Naive thymus-derived CD4-positive, alpha-beta T cell (primary cell): ENCODE measurements around the gene SMYD3. TPM values are rescaled to one million over a fixed set of nuclear protein-coding genes. Genes with fewer than 3 reads are reported as not detected.

Experiments used
- ATAC-seq: fragments of 150-1000 bp; cut with Tn5 transposase; 2 replicates; pipeline ENCODE4 v1.10.0; 2021; ENCODE audit warnings: mild to moderate bottlenecking, moderate library complexity
- CTCF ChIA-PET: fragments of 350-600 bp; sonication (Branson Sonifier 250); formaldehyde crosslinking; loops from one replicate; lab custom pipeline; 2021; ENCODE audit warnings: antibody characterized with exemption; lab: Charles Lee
- POLR2A ChIA-PET: fragments of 350-600 bp; sonication (Branson Sonifier 250); formaldehyde crosslinking; loops from one replicate; lab custom pipeline; 2021; ENCODE audit warnings: antibody characterized with exemption, inconsistent platforms; lab: Charles Lee
- DNase-seq, 9 donors: peaks; one replicate each; pipeline versions ENCODE4 v3.0.0 to v3.0.0-alpha.2; 2020 to 2022; ENCODE audit warnings: mixed read lengths in 1 of 9
- H3K27ac ChIP-seq: one replicate; pipeline ENCODE4 v1.7.0; 2013; ENCODE audit warnings: mild to moderate bottlenecking, low read depth, low read length, moderate library complexity
- H3K27me3 ChIP-seq, 2 donors: one replicate each; pipeline ENCODE4 v1.7.0; 2013; ENCODE audit warnings: low read length in 2 of 2, mild to moderate bottlenecking in 2 of 2, moderate library complexity in 2 of 2; ENCODE audit not compliant: control insufficient read depth in 2 of 2, insufficient read depth in 2 of 2
- H3K36me3 ChIP-seq, 3 experiments: 1 replicate in 2 of 3; 2 replicates in 1 of 3; pipeline ENCODE4 v1.7.0; 2013; ENCODE audit warnings: low read length in 3 of 3, mild to moderate bottlenecking in 3 of 3, moderate library complexity in 1 of 3; ENCODE audit not compliant: insufficient read depth in 3 of 3, control insufficient read depth in 2 of 3
- H3K4me1 ChIP-seq, 2 donors: one replicate each; pipeline ENCODE4 v1.7.0; 2013; ENCODE audit warnings: low read length in 2 of 2, mild to moderate bottlenecking in 2 of 2, moderate library complexity in 1 of 2; ENCODE audit not compliant: control insufficient read depth in 2 of 2, insufficient read depth in 2 of 2
- H3K4me3 ChIP-seq: 2 replicates; pipeline ENCODE4 v1.7.0; 2013; ENCODE audit warnings: mild to moderate bottlenecking, low read length
- H3K9me3 ChIP-seq, 3 experiments: 1 replicate in 2 of 3; 2 replicates in 1 of 3; pipeline ENCODE4 v1.7.0; 2013; ENCODE audit warnings: low read length in 3 of 3; ENCODE audit not compliant: control insufficient read depth in 2 of 3
- H3K27ac Mint-ChIP-seq, 9 donors: one replicate each; pipeline ENCODE4 v1.8.0; 2020 to 2022; ENCODE audit warnings: mixed read lengths in 9 of 9, mild to moderate bottlenecking in 8 of 9, moderate library complexity in 5 of 9, inconsistent platforms in 2 of 9
- H3K27me3 Mint-ChIP-seq, 5 donors: one replicate each; pipeline ENCODE4 v1.8.0; 2021 to 2022; ENCODE audit warnings: mixed read lengths in 5 of 5, mild to moderate bottlenecking in 1 of 5
- H3K36me3 Mint-ChIP-seq, 5 donors: one replicate each; pipeline ENCODE4 v1.8.0; 2020 to 2022; ENCODE audit warnings: mixed read lengths in 5 of 5, mild to moderate bottlenecking in 3 of 5, inconsistent platforms in 1 of 5
- H3K4me1 Mint-ChIP-seq, 7 donors: one replicate each; pipeline ENCODE4 v1.8.0; 2020 to 2022; ENCODE audit warnings: mixed read lengths in 7 of 7, mild to moderate bottlenecking in 3 of 7, inconsistent platforms in 1 of 7
- H3K4me3 Mint-ChIP-seq, 10 donors: one replicate each; pipeline ENCODE4 v1.8.0; 2020 to 2022; ENCODE audit warnings: mild to moderate bottlenecking in 10 of 10, mixed read lengths in 10 of 10, moderate library complexity in 6 of 10, inconsistent platforms in 2 of 10
- H3K9me3 Mint-ChIP-seq, 11 donors: one replicate each; pipeline ENCODE4 v1.8.0; 2020 to 2022; ENCODE audit warnings: mixed read lengths in 11 of 11, mild to moderate bottlenecking in 4 of 11, inconsistent platforms in 1 of 11, moderate library complexity in 1 of 11
- intact Hi-C, 2 donors: fragments of 100-400 bp; cut with micrococcal nuclease; formaldehyde crosslinking; loops; one replicate each; pipeline ENCODE4 v1.15.1; 2023
- polyA plus RNA-seq, 2 donors: library from polyadenylated mRNA; unstranded; fragments of 300-500 nt; fragmentation: Illumina TruSeq; gene quantifications; one replicate each; pipeline ENCODE4 v1.2.3, GENCODE V29; 2021
- total RNA-seq, 6 experiments: library from RNA in 5 of 6; stranded (reverse) in 5 of 6; gene quantifications; 1 replicate in 5 of 6; 2 replicates in 1 of 6; pipeline ENCODE4 v1.2.3 and lab custom pipeline; 2021 to 2026

SMYD3 gene
- total and polyA plus RNA-seq, 7 experiments from 2014 or later = 19.5 to 28.6 (median 24.4) TPM

- intact Hi-C loops = no loop called here
- Mint-ChIP-seq H3K27me3 (no peaks in the 10 kb centered on the region), H3K27ac (peak overlapping the region in 1 of 9 donors; percentile 14), H3K9me3 (no peaks in the 10 kb centered on the region), H3K36me3 (peaks cover 0 to 12% (median 2%) of the 10 kb centered on the region in 5 donors), H3K4me3 (peak overlapping the region in 4 of 10 donors; percentile 5 to 52 (median 26)), H3K4me1 (peaks cover 17 to 40% (median 25%) of the 10 kb centered on the region in 7 donors)
- DNase-seq (no peak), ATAC-seq (no peak)
- CTCF ChIA-PET = no interaction called here
- no peaks in the 10 kb centered on the region for H3K27me3 ChIP-seq
- no peak overlapping the region for H3K27ac ChIP-seq
- POLR2A ChIA-PET = no interaction called here
- peaks cover 0 to 5% of the 10 kb centered on the region in 2 donors for H3K4me1 ChIP-seq
- H3K36me3 ChIP-seq = no peaks in the 10 kb centered on the region
- H3K4me3 ChIP-seq = no peak overlapping the region
- no peaks in the 10 kb centered on the region for H3K9me3 ChIP-seq
These were observed 24.1 kb downstream of the SMYD3 start for GRCh38 chr1:246482805-246483568.

DNA sequence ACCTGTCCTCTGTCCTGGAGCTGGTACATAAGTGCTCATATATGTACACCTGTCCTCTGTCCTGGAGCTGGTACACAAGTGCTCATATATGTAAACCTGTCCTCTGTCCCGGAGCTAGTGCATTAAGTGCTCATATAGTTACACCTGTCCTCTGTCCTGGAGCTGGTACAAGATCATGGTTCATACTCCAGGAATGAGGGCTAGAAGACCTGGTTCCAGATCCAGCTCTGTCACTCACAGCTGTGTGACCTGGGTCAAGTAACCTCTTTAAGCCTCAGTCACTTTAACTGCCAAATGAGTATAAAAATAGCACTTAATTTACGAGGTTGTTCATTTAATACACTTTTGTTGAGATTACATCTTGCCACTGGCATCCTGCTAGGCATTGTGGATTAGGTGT is 28.0 kb downstream of the SMYD3 start:
- H3K4me3 ChIP-seq = no peak overlapping the region
- Mint-ChIP-seq H3K4me3 (no peak overlapping the region), H3K4me1 (peaks cover 14 to 37% (median 24%) of the 10 kb centered on the region in 7 donors), H3K27me3 (no peaks in the 10 kb centered on the region), H3K36me3 (peaks cover 0 to 8% (median 2%) of the 10 kb centered on the region in 5 donors), H3K9me3 (no peaks in the 10 kb centered on the region), H3K27ac (no peak overlapping the region)
- CTCF ChIA-PET = no interaction called here
- POLR2A ChIA-PET = no interaction called here
- DNase-seq (no peak), ATAC-seq (no peak)
- H3K27me3 ChIP-seq = no peaks in the 10 kb centered on the region
- no peaks in the 10 kb centered on the region for H3K36me3 ChIP-seq
- intact Hi-C loops = no loop called here
- H3K27ac ChIP-seq = no peak overlapping the region
- peaks cover 0 to 5% of the 10 kb centered on the region in 2 donors for H3K4me1 ChIP-seq
- H3K9me3 ChIP-seq = no peaks in the 10 kb centered on the region

- ATAC-seq = no peak
- DNase-seq = no peak
- Mint-ChIP-seq H3K27me3 (no peaks in the 10 kb centered on the region), H3K27ac (no peak overlapping the region), H3K36me3 (peaks cover 0 to 8% (median 2%) of the 10 kb centered on the region in 5 donors), H3K4me1 (peaks cover 3 to 25% (median 12%) of the 10 kb centered on the region in 7 donors), H3K9me3 (no peaks in the 10 kb centered on the region), H3K4me3 (no peak overlapping the region)
- ChIA-PET CTCF (no interaction called here), POLR2A (no interaction called here)
- no peaks in the 10 kb centered on the region for H3K36me3 ChIP-seq
- H3K27ac ChIP-seq = no peak overlapping the region
- intact Hi-C loops = no loop called here
- no peaks in the 10 kb centered on the region for H3K9me3 ChIP-seq
- no peak overlapping the region for H3K4me3 ChIP-seq
- no peaks in the 10 kb centered on the region for H3K4me1 ChIP-seq
- H3K27me3 ChIP-seq = no peaks in the 10 kb centered on the region
These were observed 29.4 kb downstream of the SMYD3 start for GRCh38 chr1:246477634-246478033.

- Mint-ChIP-seq H3K4me3 (no peak overlapping the region), H3K27ac (peak overlapping the region in 1 of 9 donors; percentile 76), H3K4me1 (peaks cover 5 to 25% (median 10%) of the 10 kb centered on the region in 7 donors), H3K36me3 (peaks cover 0 to 8% (median 2%) of the 10 kb centered on the region in 5 donors), H3K9me3 (no peaks in the 10 kb centered on the region), H3K27me3 (no peaks in the 10 kb centered on the region)
- POLR2A ChIA-PET = no interaction called here
- Histone ChIP-seq H3K4me3 (no peak overlapping the region), H3K9me3 (no peaks in the 10 kb centered on the region), H3K36me3 (no peaks in the 10 kb centered on the region), H3K27me3 (no peaks in the 10 kb centered on the region), H3K4me1 (no peaks in the 10 kb centered on the region), H3K27ac (no peak overlapping the region)
- ATAC-seq (no peak), DNase-seq (no peak)
- CTCF ChIA-PET = no interaction called here
- intact Hi-C loops = no loop called here
These were observed 30.3 kb downstream of the SMYD3 start for GRCh38 chr1:246476771-246477170.

DNA sequence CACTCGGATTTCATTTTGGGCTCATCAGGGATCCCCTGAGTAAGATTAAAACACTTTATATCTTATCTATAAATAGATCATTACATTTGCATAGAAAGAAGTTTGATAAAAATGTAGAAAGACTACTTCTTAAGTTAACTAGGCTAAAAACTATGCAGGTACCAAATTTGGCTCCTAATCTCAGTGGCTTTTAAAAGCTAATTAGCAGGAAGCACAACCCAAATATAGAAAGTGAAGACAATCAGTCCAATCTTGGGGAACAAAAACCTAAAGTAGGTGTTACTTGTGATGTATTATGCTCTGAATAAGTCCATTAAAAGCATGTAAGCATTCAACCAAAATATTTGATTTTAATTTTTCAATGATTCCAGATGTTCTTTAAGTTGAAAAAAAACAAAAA is 35.4 kb downstream of the SMYD3 start:
- ATAC-seq (no peak), DNase-seq (no peak)
- H3K4me3 Mint-ChIP-seq = no peak overlapping the region
- no peaks in the 10 kb centered on the region for H3K27me3 Mint-ChIP-seq
- no peaks in the 10 kb centered on the region for H3K27me3 ChIP-seq
- H3K27ac ChIP-seq = no peak overlapping the region
- H3K9me3 Mint-ChIP-seq = no peaks in the 10 kb centered on the region
- no peak overlapping the region for H3K4me3 ChIP-seq
- POLR2A ChIA-PET = no interaction called here
- intact Hi-C loops = no loop called here
- peaks cover 0 to 14% (median 0%) of the 10 kb centered on the region in 5 donors for H3K36me3 Mint-ChIP-seq
- H3K4me1 Mint-ChIP-seq = peaks cover 0 to 15% (median 5%) of the 10 kb centered on the region in 7 donors
- no peaks in the 10 kb centered on the region for H3K36me3 ChIP-seq
- no peaks in the 10 kb centered on the region for H3K9me3 ChIP-seq
- peak overlapping the region in 1 of 9 donors; percentile 35 for H3K27ac Mint-ChIP-seq
- CTCF ChIA-PET = no interaction called here
- H3K4me1 ChIP-seq = no peaks in the 10 kb centered on the region

DNA sequence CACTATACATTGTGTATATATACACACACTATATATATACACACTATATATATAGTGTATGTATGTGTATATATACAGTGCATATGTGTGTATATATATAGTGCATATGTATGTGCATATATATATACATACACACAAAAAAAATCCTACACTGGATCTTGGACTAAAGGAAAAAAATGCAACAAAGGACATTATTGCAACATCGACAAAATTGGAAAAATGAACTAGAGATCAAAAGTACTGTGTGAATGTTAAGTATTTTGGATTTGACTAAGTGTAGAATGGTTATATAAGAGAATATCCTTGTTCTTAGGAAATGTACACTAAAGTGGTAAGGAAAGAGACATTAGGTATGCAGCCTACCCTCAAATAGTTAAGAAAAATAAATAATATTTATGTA is 36.5 kb downstream of the SMYD3 start:
- H3K9me3 Mint-ChIP-seq = no peaks in the 10 kb centered on the region
- DNase-seq (no peak), ATAC-seq (no peak)
- H3K27me3 Mint-ChIP-seq = no peaks in the 10 kb centered on the region
- no peak overlapping the region for H3K4me3 ChIP-seq
- ChIA-PET POLR2A (no interaction called here), CTCF (no interaction called here)
- no peaks in the 10 kb centered on the region for H3K27me3 ChIP-seq
- intact Hi-C loops = no loop called here
- no peaks in the 10 kb centered on the region for H3K9me3 ChIP-seq
- no peak overlapping the region for H3K27ac Mint-ChIP-seq
- H3K4me1 ChIP-seq = no peaks in the 10 kb centered on the region
- H3K4me1 Mint-ChIP-seq = peaks cover 0 to 10% (median 6%) of the 10 kb centered on the region in 7 donors
- no peak overlapping the region for H3K4me3 Mint-ChIP-seq
- peaks cover 0 to 14% (median 0%) of the 10 kb centered on the region in 5 donors for H3K36me3 Mint-ChIP-seq
- H3K27ac ChIP-seq = no peak overlapping the region
- H3K36me3 ChIP-seq = no peaks in the 10 kb centered on the region

- intact Hi-C loops = no loop called here
- Histone ChIP-seq H3K9me3 (no peaks in the 10 kb centered on the region), H3K4me3 (no peak overlapping the region), H3K27ac (no peak overlapping the region), H3K36me3 (no peaks in the 10 kb centered on the region), H3K27me3 (no peaks in the 10 kb centered on the region), H3K4me1 (no peaks in the 10 kb centered on the region)
- Mint-ChIP-seq H3K27me3 (no peaks in the 10 kb centered on the region), H3K9me3 (peaks cover 0 to 1% (median 0%) of the 10 kb centered on the region in 11 donors), H3K27ac (no peak overlapping the region), H3K4me3 (peak overlapping the region in 1 of 10 donors; percentile 42), H3K36me3 (peaks cover 0 to 31% (median 13%) of the 10 kb centered on the region in 5 donors), H3K4me1 (peaks cover 5 to 33% (median 26%) of the 10 kb centered on the region in 7 donors)
- DNase-seq = no peak
- POLR2A ChIA-PET = no interaction called here
- CTCF ChIA-PET = no interaction called here
- ATAC-seq = no peak
These were observed 44.1 kb downstream of the SMYD3 start for GRCh38 chr1:246462986-246463385.
